H9 (cell line): ENCODE data around the gene CYP27A1. TPM values are rescaled to one million over a fixed set of nuclear protein-coding genes. Genes with fewer than 3 reads are reported as not detected.

Experiments used
- DNase-seq: peaks from one replicate; pipeline ENCODE4 v3.0.0-alpha.2; 2017
- H2AFZ ChIP-seq: one replicate; pipeline ENCODE4 v1.6.1; 2013; ENCODE audit warnings: mild to moderate bottlenecking, low read length, control low read depth, moderate library complexity
- H2AK5ac ChIP-seq: 2 replicates; pipeline ENCODE4 v1.6.1; 2013; ENCODE audit warnings: low read length, control low read depth, mixed read lengths; ENCODE audit not compliant: insufficient read length
- H2BK120ac ChIP-seq: one replicate; pipeline ENCODE4 v1.6.1; 2013; ENCODE audit warnings: low read depth, mild to moderate bottlenecking, low read length, control low read depth, inconsistent platforms; ENCODE audit not compliant: poor library complexity, severe bottlenecking
- H2BK12ac ChIP-seq: 2 replicates; pipeline ENCODE4 v1.6.1; 2013; ENCODE audit warnings: low read length, control low read depth, mixed read lengths, low read depth; ENCODE audit not compliant: insufficient read length
- H2BK15ac ChIP-seq: 2 replicates; pipeline ENCODE4 v1.6.1; 2013; ENCODE audit warnings: low read depth, low read length, control low read depth
- H2BK20ac ChIP-seq: one replicate; pipeline ENCODE4 v1.6.1; 2013; ENCODE audit warnings: low read depth, mild to moderate bottlenecking, low read length, control low read depth, inconsistent platforms; ENCODE audit not compliant: poor library complexity, severe bottlenecking
- H2BK5ac ChIP-seq: 2 replicates; pipeline ENCODE4 v1.6.1; 2013; ENCODE audit warnings: low read length, control low read depth, mixed read lengths; ENCODE audit not compliant: insufficient read length
- H3K14ac ChIP-seq: 2 replicates; pipeline ENCODE4 v1.6.1; 2013; ENCODE audit warnings: low read length, control low read depth; ENCODE audit not compliant: insufficient read depth
- H3K18ac ChIP-seq: 2 replicates; pipeline ENCODE4 v1.6.1; 2013; ENCODE audit warnings: low read depth, mild to moderate bottlenecking, mixed read lengths, low read length, control low read depth; ENCODE audit not compliant: insufficient read length
- H3K23ac ChIP-seq: 2 replicates; pipeline ENCODE4 v1.6.1; 2013; ENCODE audit warnings: low read length, control low read depth, mixed read lengths, low read depth; ENCODE audit not compliant: insufficient read length
- H3K23me2 ChIP-seq: 2 replicates; pipeline ENCODE4 v1.6.1; 2013; ENCODE audit warnings: low read depth, mild to moderate bottlenecking, mixed read lengths, low read length, control low read depth; ENCODE audit not compliant: insufficient read length, poor library complexity, severe bottlenecking
- H3K27ac ChIP-seq: 2 replicates; pipeline ENCODE4 v1.5.1; 2013; ENCODE audit warnings: low read length, control low read depth, mixed read lengths, low read depth; ENCODE audit not compliant: insufficient read length
- H3K27me3 ChIP-seq: 2 replicates; pipeline ENCODE4 v1.6.1; 2013; ENCODE audit warnings: low read length, control low read depth, inconsistent platforms; ENCODE audit not compliant: insufficient read depth
- H3K4ac ChIP-seq: 2 replicates; pipeline ENCODE4 v1.6.1; 2013; ENCODE audit warnings: low read depth, mild to moderate bottlenecking, control low read depth, inconsistent platforms, low read length, moderate library complexity
- H3K4me1 ChIP-seq: 2 replicates; pipeline ENCODE4 v1.6.1; 2013; ENCODE audit warnings: low read length, control low read depth, inconsistent platforms; ENCODE audit not compliant: insufficient read depth
- H3K4me2 ChIP-seq: 2 replicates; pipeline ENCODE4 v1.6.1; 2013; ENCODE audit warnings: low read length, control low read depth, mixed read lengths; ENCODE audit not compliant: insufficient read length, insufficient read depth
- H3K56ac ChIP-seq: 2 replicates; pipeline ENCODE4 v1.6.1; 2013; ENCODE audit warnings: low read depth, mild to moderate bottlenecking, mixed read lengths, low read length, control low read depth; ENCODE audit not compliant: insufficient read length
- H3K79me1 ChIP-seq: 2 replicates; pipeline ENCODE4 v1.6.1; 2013; ENCODE audit warnings: low read depth, mild to moderate bottlenecking, moderate library complexity, low read length, control low read depth, inconsistent platforms; ENCODE audit not compliant: insufficient read depth, poor library complexity, severe bottlenecking
- H3K79me2 ChIP-seq: 2 replicates; pipeline ENCODE4 v1.6.1; 2013; ENCODE audit warnings: low read length, control low read depth, inconsistent platforms; ENCODE audit not compliant: insufficient read depth
- H3K9ac ChIP-seq: 2 replicates; pipeline ENCODE4 v1.6.1; 2013; ENCODE audit warnings: low read length, control low read depth, mixed read lengths; ENCODE audit not compliant: insufficient read length; ENCODE audit errors: extremely low read depth
- H3K9me3 ChIP-seq: one replicate; pipeline ENCODE4 v1.6.1; 2013; ENCODE audit warnings: low read depth, low read length, inconsistent platforms; ENCODE audit not compliant: control insufficient read depth
- H3T11ph ChIP-seq: one replicate; pipeline ENCODE4 v1.6.1; 2013; ENCODE audit warnings: mild to moderate bottlenecking, low read length, control low read depth, inconsistent platforms
- H4K20me1 ChIP-seq: one replicate; pipeline ENCODE4 v1.6.1; 2013; ENCODE audit not compliant: control insufficient read depth, insufficient read length, insufficient read depth
- H4K5ac ChIP-seq: 2 replicates; pipeline ENCODE4 v1.6.1; 2013; ENCODE audit warnings: low read depth, mild to moderate bottlenecking, mixed read lengths, low read length, control low read depth; ENCODE audit not compliant: insufficient read length
- H4K8ac ChIP-seq: replicated peaks from 2 replicates; pipeline ENCODE4 v1.6.1; 2013; ENCODE audit warnings: low read length, control low read depth, mixed read lengths, low read depth; ENCODE audit not compliant: insufficient read length
- H4K91ac ChIP-seq: 2 replicates; pipeline ENCODE4 v1.6.1; 2013; ENCODE audit warnings: low read depth, mild to moderate bottlenecking, moderate library complexity, mixed read lengths, low read length, control low read depth; ENCODE audit not compliant: insufficient read length
- H3K27ac Mint-ChIP-seq, 3 experiments: 2 replicates in 2 of 3; 3 replicates in 1 of 3; pipeline ENCODE4 v1.8.0; 2020 to 2021; ENCODE audit warnings: mixed read lengths in 3 of 3, mild to moderate bottlenecking in 1 of 3, moderate library complexity in 1 of 3
- H3K27me3 Mint-ChIP-seq: 2 replicates; pipeline ENCODE4 v1.8.0; 2021; ENCODE audit warnings: low read depth, mild to moderate bottlenecking, moderate library complexity, mixed read lengths
- H3K36me3 Mint-ChIP-seq, 3 experiments: 2 replicates in 2 of 3; 3 replicates in 1 of 3; pipeline ENCODE4 v1.8.0; 2020 to 2021; ENCODE audit warnings: low read depth in 3 of 3, mixed read lengths in 3 of 3; ENCODE audit not compliant: insufficient read depth in 1 of 3
- H3K4me1 Mint-ChIP-seq, 2 experiments: 2 replicates each; pipeline ENCODE4 v1.8.0; 2020; ENCODE audit warnings: mixed read lengths in 2 of 2
- H3K4me3 Mint-ChIP-seq, 2 experiments: 2 replicates in 1 of 2; 3 replicates in 1 of 2; pipeline ENCODE4 v1.8.0; 2020 to 2021; ENCODE audit warnings: mild to moderate bottlenecking in 2 of 2, mixed read lengths in 2 of 2, moderate library complexity in 1 of 2
- H3K9me3 Mint-ChIP-seq, 2 experiments: 2 replicates in 1 of 2; 3 replicates in 1 of 2; pipeline ENCODE4 v1.8.0; 2020; ENCODE audit warnings: mild to moderate bottlenecking in 2 of 2, mixed read lengths in 2 of 2, moderate library complexity in 1 of 2
- WGBS: extraction: QIAGEN DNeasy Blood & Tissue Kit; methylation state at CpG from one replicate; pipeline ENCODE4 v1.1.7; 2013; ENCODE audit warnings: missing lambda C conversion rate, low lambda C conversion rate, mixed read lengths; ENCODE audit not compliant: insufficient read length; ENCODE audit errors: extremely low coverage; 5-methylcytosine and 5-hydroxymethylcytosine counted together
- microRNA-seq: library from miRNA; unstranded; fragments of <30 nt; microRNA quantifications from one replicate; pipeline ENCODE4, GENCODE V29; 2020; ENCODE audit warnings: borderline microRNAs expressed
- total RNA-seq: library from RNA; stranded (reverse); gene quantifications from 2 replicates; pipeline ENCODE4 v1.2.1, GENCODE V29; 2021
- TF ChIP-seq, protein P1 (sequence below): fragments of 200-600 bp; sonication (generic); conservative IDR thresholded peaks from 3 replicates; pipeline ENCODE4 v1.8.0; 2021; ENCODE audit warnings: antibody characterized with exemption, mild to moderate bottlenecking

The CYP27A1 gene
- total RNA-seq, 1 experiment from 2014 or later: 3.1 TPM

DNA sequence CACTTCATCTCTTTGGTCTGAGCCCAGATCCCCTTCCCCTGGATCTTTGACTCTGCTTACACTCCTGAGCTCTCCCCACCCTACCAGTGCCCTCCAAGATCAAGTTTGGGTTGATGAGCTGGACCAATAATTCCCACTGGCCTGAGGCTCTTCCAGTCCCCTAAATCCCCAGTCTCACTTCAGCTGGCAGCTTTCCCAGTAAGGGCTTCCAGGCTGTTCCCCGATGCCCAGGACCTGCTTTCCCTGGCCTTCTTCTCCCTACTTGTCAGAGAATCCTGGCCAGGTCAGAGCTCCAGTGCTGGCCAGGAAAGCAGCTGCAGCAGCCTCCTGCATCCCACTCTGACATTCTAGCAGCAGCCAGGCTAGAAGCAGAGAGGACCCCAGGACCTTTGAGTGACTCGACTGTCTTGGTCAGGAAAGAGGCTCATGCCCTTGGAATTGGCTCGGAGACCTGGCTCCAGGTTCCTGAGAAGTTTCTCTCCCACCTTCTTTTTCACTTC is 81.1 kb downstream of the CYP27A1 start:
- Mint-ChIP-seq H3K4me1 (peaks cover 19 to 24% of the 10 kb centered on the region in 2 experiments), H3K9me3 (no peaks in the 10 kb centered on the region; a peak in 1 of 5 replicates), H3K36me3 (no peaks in the 10 kb centered on the region), H3K4me3 (no peak overlapping the region), H3K27me3 (peaks cover 95% of the 10 kb centered on the region), H3K27ac (no peak overlapping the region)
- no peak overlapping the region for H3K56ac ChIP-seq
- no peak overlapping the region for H4K5ac ChIP-seq
- peaks cover 3% of the 10 kb centered on the region for H3K23me2 ChIP-seq
- H3K79me1 ChIP-seq: no peaks in the 10 kb centered on the region
- H3K18ac ChIP-seq: no peak overlapping the region
- H3K4me2 ChIP-seq: no peak overlapping the region
- H3K14ac ChIP-seq: no peak overlapping the region; the same call in 1 of the 2 replicates
- H4K91ac ChIP-seq: no peak overlapping the region
- H2BK5ac ChIP-seq: no peak overlapping the region
- H3K9ac ChIP-seq: no peak overlapping the region
- no peak overlapping the region for H3K23ac ChIP-seq
- no peak overlapping the region for H2BK20ac ChIP-seq
- H3K79me2 ChIP-seq: no peaks in the 10 kb centered on the region
- H3K27ac ChIP-seq: no peak overlapping the region
- H2AK5ac ChIP-seq: no peak overlapping the region
- peaks cover 2% of the 10 kb centered on the region; the same call in 1 of the 2 replicates for H3K4me1 ChIP-seq
- H2BK120ac ChIP-seq: no peak overlapping the region
- no CpG with 5 or more reads among the region's 3 CpGs for WGBS
- no peak overlapping the region for H3K4ac ChIP-seq
- no peaks in the 10 kb centered on the region for H3K9me3 ChIP-seq
- H2BK12ac ChIP-seq: no peak overlapping the region
- H2AFZ ChIP-seq: no peak overlapping the region
- no peak overlapping the region for H3T11ph ChIP-seq
- H2BK15ac ChIP-seq: no peak overlapping the region
- TF ChIP-seq, protein P1, sequence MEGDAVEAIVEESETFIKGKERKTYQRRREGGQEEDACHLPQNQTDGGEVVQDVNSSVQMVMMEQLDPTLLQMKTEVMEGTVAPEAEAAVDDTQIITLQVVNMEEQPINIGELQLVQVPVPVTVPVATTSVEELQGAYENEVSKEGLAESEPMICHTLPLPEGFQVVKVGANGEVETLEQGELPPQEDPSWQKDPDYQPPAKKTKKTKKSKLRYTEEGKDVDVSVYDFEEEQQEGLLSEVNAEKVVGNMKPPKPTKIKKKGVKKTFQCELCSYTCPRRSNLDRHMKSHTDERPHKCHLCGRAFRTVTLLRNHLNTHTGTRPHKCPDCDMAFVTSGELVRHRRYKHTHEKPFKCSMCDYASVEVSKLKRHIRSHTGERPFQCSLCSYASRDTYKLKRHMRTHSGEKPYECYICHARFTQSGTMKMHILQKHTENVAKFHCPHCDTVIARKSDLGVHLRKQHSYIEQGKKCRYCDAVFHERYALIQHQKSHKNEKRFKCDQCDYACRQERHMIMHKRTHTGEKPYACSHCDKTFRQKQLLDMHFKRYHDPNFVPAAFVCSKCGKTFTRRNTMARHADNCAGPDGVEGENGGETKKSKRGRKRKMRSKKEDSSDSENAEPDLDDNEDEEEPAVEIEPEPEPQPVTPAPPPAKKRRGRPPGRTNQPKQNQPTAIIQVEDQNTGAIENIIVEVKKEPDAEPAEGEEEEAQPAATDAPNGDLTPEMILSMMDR: no peak
- DNase-seq: no peak
- peaks cover 68% of the 10 kb centered on the region for H3K27me3 ChIP-seq
- H4K8ac ChIP-seq: no peak overlapping the region
- no peaks in the 10 kb centered on the region for H4K20me1 ChIP-seq

Small RNAs within 50 kb of the gene (microRNA-seq; reads per million reads assigned to microRNA genes)
- gene MIR9500: not detected

Other genes with a start within 250 kb of the CYP27A1 start
- gene USP37, start 213.8 kb upstream of the CYP27A1 start, total RNA-seq: 34.5 and 34.9 TPM in 2 replicates
- 83.5 and 91.2 TPM in 2 replicates for gene CNOT9, start 213.3 kb upstream of the CYP27A1 start, total RNA-seq
- 0.18 and 0.42 TPM in 2 replicates for gene PLCD4, start 174.2 kb upstream of the CYP27A1 start, total RNA-seq
- 41.4 and 43.4 TPM in 2 replicates for gene ZNF142, start 122.5 kb upstream of the CYP27A1 start, total RNA-seq
- 39.1 and 44.1 TPM in 2 replicates for gene BCS1L, start 122.5 kb upstream of the CYP27A1 start, total RNA-seq
- 35.3 and 40.7 TPM in 2 replicates for gene RNF25, start 110.1 kb upstream of the CYP27A1 start, total RNA-seq
- gene STK36, start 110.1 kb upstream of the CYP27A1 start, total RNA-seq: 32.7 and 38.7 TPM in 2 replicates
- 91.4 and 96.4 TPM in 2 replicates for gene TTLL4, start 71.3 kb upstream of the CYP27A1 start, total RNA-seq
- gene PRKAG3, start 49.7 kb downstream of the CYP27A1 start, total RNA-seq: not detected in 2 replicates
- not detected in 2 replicates for gene WNT6, start 77.7 kb downstream of the CYP27A1 start, total RNA-seq
- not detected in 2 replicates for gene WNT10A, start 98.7 kb downstream of the CYP27A1 start, total RNA-seq
- 0.11 and 0.26 TPM in 2 replicates for gene CDK5R2, start 177.5 kb downstream of the CYP27A1 start, total RNA-seq
- gene FEV, start 203.0 kb downstream of the CYP27A1 start, total RNA-seq: not detected in 2 replicates
- gene CRYBA2, start 211.3 kb downstream of the CYP27A1 start, total RNA-seq: not detected in 2 replicates